HCT116 (cell line): Measurements from ENCODE around the gene POLR1A. TPM values are rescaled to one million over a fixed set of nuclear protein-coding genes. Genes with fewer than 3 reads are reported as not detected.

Experiments used
- ATAC-seq: fragments of 200-7000 bp; cut with Tn5 transposase; 2 replicates; pipeline ENCODE4 v1.9.1; 2020; ENCODE audit warnings: mild to moderate bottlenecking, moderate library complexity
- BruUV-seq: library from RNA; stranded (reverse); fragments of 400-500 nt; replicated peaks from 2 replicates; lab custom pipeline; 2021; lab: Mats Ljungman, UMichigan
- CTCF ChIA-PET: fragments of 300-600 bp; sonication (Branson Sonifier 250); formaldehyde crosslinking; loops from one replicate; lab custom pipeline; 2021; ENCODE audit warnings: antibody characterized with exemption; lab: Charles Lee
- POLR2A ChIA-PET: fragments of 300-600, 350-600 bp; sonication (Branson Sonifier 250); formaldehyde crosslinking; loops from one replicate; lab custom pipeline; 2021; ENCODE audit warnings: antibody characterized with exemption; lab: Charles Lee
- RAD21 ChIA-PET, 2 experiments: fragments of 300-600 bp; sonication (Branson Sonifier 250); formaldehyde crosslinking; loops; one replicate each; lab custom pipeline; 2023; ENCODE audit warnings: low total read pairs in 2 of 2; ENCODE audit not compliant: uncharacterized antibody in 2 of 2, unreplicated experiment in 2 of 2, low non-redundant PET in 1 of 2; lab: Charles Lee
- DNase-seq: peaks from one replicate; pipeline ENCODE4 v3.0.0-alpha.2; 2010; ENCODE audit warnings: low read depth, low spot score
- H2AFZ ChIP-seq: fragments of 200-600 bp; shearing (Covaris generic), sonication (generic); 2 replicates; pipeline ENCODE4 v1.6.1; 2017; ENCODE audit warnings: low read depth, mixed run types, mixed read lengths, antibody characterized with exemption, low read length; ENCODE audit not compliant: poor library complexity, severe bottlenecking
- H3K27ac ChIP-seq: 2 replicates; pipeline ENCODE4 v1.5.1; 2012; ENCODE audit warnings: low read depth, low read length
- H3K27me3 ChIP-seq: fragments of 200-600 bp; sonication (generic); 2 replicates; pipeline ENCODE4 v1.6.1; 2016; ENCODE audit warnings: mixed run types, low read length, mixed read lengths; ENCODE audit not compliant: insufficient read depth
- H3K36me3 ChIP-seq, 2 experiments: fragments of 200-500 bp in 1 of 2; fragments of 200-600 bp in 1 of 2; sonication (Bioruptor generic) in 1 of 2; sonication (generic) in 1 of 2; 2 replicates each; pipeline versions ENCODE4 v1.5.1 to v1.6.1; 2014 to 2016; ENCODE audit warnings: low read length in 2 of 2, inconsistent platforms in 1 of 2, mixed read lengths in 1 of 2, mixed run types in 1 of 2; ENCODE audit not compliant: insufficient read depth in 2 of 2, control insufficient read depth in 1 of 2
- H3K4me1 ChIP-seq, 2 experiments: fragments of 200-600 bp in 1 of 2; sonication (generic) in 1 of 2; 2 replicates each; pipeline versions ENCODE4 v1.5.1 to v1.6.1; 2012 to 2017; ENCODE audit warnings: low read length in 2 of 2, inconsistent platforms in 1 of 2, mild to moderate bottlenecking in 1 of 2, mixed read lengths in 1 of 2, mixed run types in 1 of 2, moderate library complexity in 1 of 2; ENCODE audit not compliant: insufficient read depth in 2 of 2, control insufficient read depth in 1 of 2
- H3K4me2 ChIP-seq: fragments of 200-600 bp; sonication (generic); 2 replicates; pipeline ENCODE4 v1.6.1; 2017; ENCODE audit warnings: mixed run types, low read length, mixed read lengths
- H3K4me3 ChIP-seq, 2 experiments: fragments of 200-600 bp in 1 of 2; sonication (generic) in 1 of 2; replicated peaks in 1 of 2; 2 replicates each; pipeline ENCODE4 v1.5.1; 2011 to 2016; ENCODE audit warnings: low read length in 2 of 2, control low read depth in 1 of 2, low read depth in 1 of 2, mild to moderate bottlenecking in 1 of 2, mixed read lengths in 1 of 2, mixed run types in 1 of 2
- H3K79me2 ChIP-seq: fragments of 200-600 bp; sonication (generic); 2 replicates; pipeline ENCODE4 v1.6.1; 2017; ENCODE audit warnings: mild to moderate bottlenecking, mixed run types, low read length, moderate library complexity, mixed read lengths; ENCODE audit not compliant: insufficient read depth
- H3K9ac ChIP-seq: fragments of 200-600 bp; sonication (generic); 2 replicates; pipeline ENCODE4 v1.6.1; 2016; ENCODE audit warnings: low read length, mixed read lengths
- H3K9me2 ChIP-seq: fragments of 200-600 bp; sonication (generic), shearing (Covaris generic); 2 replicates; pipeline ENCODE4 v1.6.1; 2017; ENCODE audit warnings: mixed run types, mild to moderate bottlenecking, moderate library complexity; ENCODE audit not compliant: insufficient read depth
- H3K9me3 ChIP-seq, 2 experiments: fragments of 200-500 bp in 1 of 2; fragments of 200-600 bp in 1 of 2; sonication (Bioruptor generic) in 1 of 2; sonication (generic) in 1 of 2; 2 replicates each; pipeline ENCODE4 v1.6.1; 2014 to 2017; ENCODE audit warnings: low read length in 2 of 2, mixed read lengths in 2 of 2, inconsistent platforms in 1 of 2, low read depth in 1 of 2, mild to moderate bottlenecking in 1 of 2, mixed run types in 1 of 2, moderate library complexity in 1 of 2; ENCODE audit not compliant: control insufficient read depth in 1 of 2, insufficient read depth in 1 of 2
- H4K20me1 ChIP-seq: fragments of 200-600 bp; sonication (generic), shearing (Covaris generic); 2 replicates; pipeline ENCODE4 v1.6.1; 2017; ENCODE audit warnings: mixed run types, mild to moderate bottlenecking, moderate library complexity; ENCODE audit not compliant: insufficient read depth
- CBX3 ChIP-seq: IDR thresholded peaks from 2 replicates; pipeline ENCODE4 v1.6.1; 2012; ENCODE audit warnings: low read depth
- EGR1 ChIP-seq: IDR thresholded peaks from 2 replicates; pipeline ENCODE4 v1.6.1; 2012; ENCODE audit warnings: low read depth
- EZH2phosphoT487 ChIP-seq: fragments of 200-600 bp; IDR thresholded peaks from 2 replicates; pipeline ENCODE4 v1.6.1; 2018; ENCODE audit warnings: antibody characterized with exemption, borderline replicate concordance
- FOSL1 ChIP-seq: IDR thresholded peaks from 2 replicates; pipeline ENCODE4 v1.6.1; 2012; ENCODE audit warnings: low read depth
- POLR2A ChIP-seq: IDR thresholded peaks from 2 replicates; pipeline ENCODE4 v1.7.0; 2011; ENCODE audit warnings: borderline replicate concordance; ENCODE audit not compliant: insufficient read depth, insufficient read length; ENCODE audit errors: extremely low read depth
- SIN3A ChIP-seq: IDR thresholded peaks from 2 replicates; pipeline ENCODE4 v1.6.1; 2012; ENCODE audit warnings: low read depth
- SRF ChIP-seq: IDR thresholded peaks from 2 replicates; pipeline ENCODE4 v1.6.1; 2012; ENCODE audit warnings: low read depth
- TCF7L2 ChIP-seq: IDR thresholded peaks from 2 replicates; pipeline ENCODE4 v1.7.0; 2011; ENCODE audit warnings: borderline replicate concordance, inconsistent platforms; ENCODE audit not compliant: insufficient read depth, insufficient read length; ENCODE audit errors: extremely low read depth
- YY1 ChIP-seq: IDR thresholded peaks from 2 replicates; pipeline ENCODE4 v1.6.1; 2011; ENCODE audit warnings: low read length, low read depth, moderate library complexity, mild to moderate bottlenecking; ENCODE audit not compliant: insufficient replicate concordance; ENCODE audit errors: extremely low read depth
- ZFX ChIP-seq: fragments of 450-650 bp; IDR thresholded peaks from 2 replicates; pipeline ENCODE4 v1.6.1; 2017
- ZNF274 ChIP-seq: fragments of 200-500 bp; sonication (Bioruptor generic); IDR thresholded peaks from 2 replicates; pipeline ENCODE4 v1.6.1; 2014; ENCODE audit warnings: mild to moderate bottlenecking, low read depth, low read length, inconsistent platforms
- intact Hi-C: fragments of 100-400 bp; cut with micrococcal nuclease; formaldehyde crosslinking; loops from 2 replicates; pipeline ENCODE4 v1.10.0; 2022
- total RNA-seq: library from RNA; stranded (reverse); gene quantifications from one replicate; pipeline ENCODE4 v1.2.1, GENCODE V29; 2021; ENCODE audit not compliant: unreplicated experiment
- TF ChIP-seq, protein P1 (sequence below), 3 experiments: fragments of 200-600 bp in 1 of 3; sonication (generic) in 1 of 3; IDR thresholded peaks in 2 of 3; conservative IDR thresholded peaks in 1 of 3; 2 replicates each; pipeline ENCODE4 v1.5.1; 2012 to 2017; ENCODE audit warnings: low read depth in 2 of 3, low read length in 2 of 3, antibody characterized with exemption in 1 of 3, borderline replicate concordance in 1 of 3, control low read depth in 1 of 3, mild to moderate bottlenecking in 1 of 3, mixed read lengths in 1 of 3, mixed run types in 1 of 3, moderate library complexity in 1 of 3; ENCODE audit not compliant: insufficient read depth in 1 of 3
- TF ChIP-seq, protein P2 (sequence below): IDR thresholded peaks from 2 replicates; pipeline ENCODE4 v1.6.1; 2012

POLR1A gene
- total RNA-seq, 1 experiment from 2014 or later = 46.6 TPM

DNA sequence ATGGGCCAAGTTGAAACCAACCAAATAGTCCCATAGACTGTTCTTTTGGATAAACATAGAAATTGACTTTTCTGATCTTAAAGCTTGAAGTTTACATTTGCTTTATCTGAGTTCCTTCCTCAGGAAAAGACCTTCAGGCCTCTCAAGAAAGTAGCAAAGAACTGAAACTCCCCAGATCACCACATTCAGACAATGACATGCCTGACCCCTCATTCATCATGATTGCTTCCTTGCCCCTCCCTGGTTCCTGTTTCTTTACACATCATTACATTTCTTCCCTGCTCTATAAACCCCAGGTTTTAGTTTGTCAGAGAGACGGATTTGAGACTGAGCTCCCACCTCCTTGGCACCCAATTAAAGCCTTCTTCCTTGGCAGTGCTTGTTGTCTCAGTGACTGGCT lies 133.3 kb downstream of the POLR1A start (continued):
- TF ChIP-seq ZFX = no peak
- TF ChIP-seq, protein P1, sequence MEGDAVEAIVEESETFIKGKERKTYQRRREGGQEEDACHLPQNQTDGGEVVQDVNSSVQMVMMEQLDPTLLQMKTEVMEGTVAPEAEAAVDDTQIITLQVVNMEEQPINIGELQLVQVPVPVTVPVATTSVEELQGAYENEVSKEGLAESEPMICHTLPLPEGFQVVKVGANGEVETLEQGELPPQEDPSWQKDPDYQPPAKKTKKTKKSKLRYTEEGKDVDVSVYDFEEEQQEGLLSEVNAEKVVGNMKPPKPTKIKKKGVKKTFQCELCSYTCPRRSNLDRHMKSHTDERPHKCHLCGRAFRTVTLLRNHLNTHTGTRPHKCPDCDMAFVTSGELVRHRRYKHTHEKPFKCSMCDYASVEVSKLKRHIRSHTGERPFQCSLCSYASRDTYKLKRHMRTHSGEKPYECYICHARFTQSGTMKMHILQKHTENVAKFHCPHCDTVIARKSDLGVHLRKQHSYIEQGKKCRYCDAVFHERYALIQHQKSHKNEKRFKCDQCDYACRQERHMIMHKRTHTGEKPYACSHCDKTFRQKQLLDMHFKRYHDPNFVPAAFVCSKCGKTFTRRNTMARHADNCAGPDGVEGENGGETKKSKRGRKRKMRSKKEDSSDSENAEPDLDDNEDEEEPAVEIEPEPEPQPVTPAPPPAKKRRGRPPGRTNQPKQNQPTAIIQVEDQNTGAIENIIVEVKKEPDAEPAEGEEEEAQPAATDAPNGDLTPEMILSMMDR (IDR thresholded peaks at IDR 0.05 in 2 of 3, conservative IDR thresholded peaks at IDR 0.05 in 1 of 3; ENCODE audit: borderline replicate concordance in 1 of 3, insufficient read depth in 1 of 3, low read depth in 2 of 3, low read length in 2 of 3) = no peak
- TF ChIP-seq FOSL1 = no peak
- TF ChIP-seq EGR1 = no peak
- TF ChIP-seq ZNF274 = no peak
- TF ChIP-seq, protein P2, sequence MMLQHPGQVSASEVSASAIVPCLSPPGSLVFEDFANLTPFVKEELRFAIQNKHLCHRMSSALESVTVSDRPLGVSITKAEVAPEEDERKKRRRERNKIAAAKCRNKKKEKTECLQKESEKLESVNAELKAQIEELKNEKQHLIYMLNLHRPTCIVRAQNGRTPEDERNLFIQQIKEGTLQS = no peak
- no peak for TF ChIP-seq EZH2phosphoT487
- no peak for TF ChIP-seq POLR2A
- no peak for TF ChIP-seq YY1
- no peak for TF ChIP-seq CBX3
- no peak for TF ChIP-seq SIN3A

DNA sequence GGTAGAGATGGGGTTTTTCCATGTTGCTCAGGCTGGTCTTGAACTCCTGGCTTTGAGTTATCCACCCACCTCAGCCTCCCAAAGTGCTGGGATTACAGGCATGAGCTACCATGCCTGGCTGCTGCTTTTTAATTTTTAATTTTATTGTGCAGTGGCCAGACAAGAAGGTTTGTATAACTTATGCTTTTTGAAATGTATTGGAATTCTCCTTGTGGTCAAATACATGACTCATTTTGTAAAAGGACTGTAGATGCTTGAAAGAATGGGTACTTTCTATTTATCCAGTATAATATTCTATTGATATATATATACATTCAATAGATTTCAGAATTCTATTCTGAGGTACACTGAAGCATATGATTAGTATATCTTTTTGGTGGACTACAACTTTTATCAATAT lies 134.3 kb downstream of the POLR1A start:
- intact Hi-C loops = no loop called here
- no peaks in the 10 kb centered on the region for H3K4me1 ChIP-seq
- no peak for DNase-seq
- H3K27ac ChIP-seq = no peak overlapping the region
- H3K9me2 ChIP-seq = no peaks in the 10 kb centered on the region
- H3K27me3 ChIP-seq = no peaks in the 10 kb centered on the region
- no peak for TF ChIP-seq CBX3
- no peak for TF ChIP-seq TCF7L2
- no peak for TF ChIP-seq POLR2A
- TF ChIP-seq SRF = no peak
- no TSS peak for BruUV-seq
- CTCF ChIA-PET = no interaction called here
- ATAC-seq = no peak
- RAD21 ChIA-PET = no interaction called here
- H2AFZ ChIP-seq = no peak overlapping the region
- H3K9ac ChIP-seq = no peak overlapping the region
- no peak overlapping the region for H3K4me3 ChIP-seq
- H4K20me1 ChIP-seq = no peaks in the 10 kb centered on the region
- no peaks in the 10 kb centered on the region for H3K36me3 ChIP-seq
- H3K79me2 ChIP-seq = no peaks in the 10 kb centered on the region
- POLR2A ChIA-PET = no interaction called here
- peaks cover 3 to 7% of the 10 kb centered on the region in 2 experiments; a peak in 2 of 4 replicates for H3K9me3 ChIP-seq
- no peak overlapping the region for H3K4me2 ChIP-seq

Other genes starting within 250 kb of the POLR1A start
- 14.8 TPM for gene ST3GAL5, start 216.9 kb downstream of the POLR1A start, total RNA-seq
- gene PTCD3, start 349 bp upstream of the POLR1A start, total RNA-seq = 154 TPM
- 125 TPM for gene IMMT, start 89.6 kb upstream of the POLR1A start, total RNA-seq
- 50.3 TPM for gene MRPL35, start 93.6 kb upstream of the POLR1A start, total RNA-seq
- 5.9 TPM for gene REEP1, start 231.7 kb upstream of the POLR1A start, total RNA-seq